GM19328 (cell line): ENCODE results near the gene INTS3.

Source experiments
- ATAC-seq: cut with Tn5 transposase; IDR thresholded peaks from one replicate; pipeline ENCODE4 v1.9.1; 2021; ENCODE audit warnings: mild to moderate bottlenecking, moderate library complexity; ENCODE audit not compliant: unreplicated experiment

The INTS3 gene

GRCh38 chr1:153795934-153796785 is 68.3 kb downstream of the INTS3 start:
- ATAC-seq: no peak

- ATAC-seq: peak; percentile 52
These were observed 69.2 kb downstream of the INTS3 start for GRCh38 chr1:153796786-153797659.

GRCh38 chr1:153798468-153798780 is 70.6 kb downstream of the INTS3 start:
- ATAC-seq: no peak

GRCh38 chr1:153799016-153799415 is 71.2 kb downstream of the INTS3 start:
- ATAC-seq: no peak

- no peak for ATAC-seq
These were observed 72.0 kb downstream of the INTS3 start for GRCh38 chr1:153799566-153800465.

GRCh38 chr1:153800516-153800915 is 72.7 kb downstream of the INTS3 start:
- ATAC-seq: no peak

- no peak for ATAC-seq
These were observed 73.3 kb downstream of the INTS3 start for GRCh38 chr1:153801028-153801625.

GRCh38 chr1:153801786-153802697 is 74.2 kb downstream of the INTS3 start:
- no peak for ATAC-seq

GRCh38 chr1:153803470-153804056 is 75.7 kb downstream of the INTS3 start:
- no peak for ATAC-seq

- ATAC-seq: no peak
These were observed 76.3 kb downstream of the INTS3 start for GRCh38 chr1:153804112-153804511.

- ATAC-seq: peak; percentile 92
These were observed 77.3 kb downstream of the INTS3 start for GRCh38 chr1:153805042-153805745.

- peak; percentile 11 for ATAC-seq
These were observed 78.3 kb downstream of the INTS3 start for GRCh38 chr1:153805886-153806719.

- no peak for ATAC-seq
These were observed 88.5 kb downstream of the INTS3 start for GRCh38 chr1:153816283-153816889.

GRCh38 chr1:153818876-153819275 is 91.0 kb downstream of the INTS3 start:
- no peak for ATAC-seq
